Naive thymus-derived CD4-positive, alpha-beta T cell (primary cell): ENCODE measurements around the gene CDK6. TPM values are rescaled to one million over a fixed set of nuclear protein-coding genes. Genes with fewer than 3 reads are reported as not detected.

Experiments used
- ATAC-seq: fragments of 150-1000 bp; cut with Tn5 transposase; 2 replicates; pipeline ENCODE4 v1.10.0; 2021; ENCODE audit warnings: mild to moderate bottlenecking, moderate library complexity
- CTCF ChIA-PET: fragments of 350-600 bp; sonication (Branson Sonifier 250); formaldehyde crosslinking; loops from one replicate; lab custom pipeline; 2021; ENCODE audit warnings: antibody characterized with exemption; lab: Charles Lee
- POLR2A ChIA-PET: fragments of 350-600 bp; sonication (Branson Sonifier 250); formaldehyde crosslinking; loops from one replicate; lab custom pipeline; 2021; ENCODE audit warnings: antibody characterized with exemption, inconsistent platforms; lab: Charles Lee
- DNase-seq, 9 donors: peaks; one replicate each; pipeline versions ENCODE4 v3.0.0 to v3.0.0-alpha.2; 2020 to 2022; ENCODE audit warnings: mixed read lengths in 1 of 9
- H3K27ac ChIP-seq: one replicate; pipeline ENCODE4 v1.7.0; 2013; ENCODE audit warnings: mild to moderate bottlenecking, low read depth, low read length, moderate library complexity
- H3K27me3 ChIP-seq, 2 donors: one replicate each; pipeline ENCODE4 v1.7.0; 2013; ENCODE audit warnings: low read length in 2 of 2, mild to moderate bottlenecking in 2 of 2, moderate library complexity in 2 of 2; ENCODE audit not compliant: control insufficient read depth in 2 of 2, insufficient read depth in 2 of 2
- H3K36me3 ChIP-seq, 3 experiments: 1 replicate in 2 of 3; 2 replicates in 1 of 3; pipeline ENCODE4 v1.7.0; 2013; ENCODE audit warnings: low read length in 3 of 3, mild to moderate bottlenecking in 3 of 3, moderate library complexity in 1 of 3; ENCODE audit not compliant: insufficient read depth in 3 of 3, control insufficient read depth in 2 of 3
- H3K4me1 ChIP-seq, 2 donors: one replicate each; pipeline ENCODE4 v1.7.0; 2013; ENCODE audit warnings: low read length in 2 of 2, mild to moderate bottlenecking in 2 of 2, moderate library complexity in 1 of 2; ENCODE audit not compliant: control insufficient read depth in 2 of 2, insufficient read depth in 2 of 2
- H3K4me3 ChIP-seq: 2 replicates; pipeline ENCODE4 v1.7.0; 2013; ENCODE audit warnings: mild to moderate bottlenecking, low read length
- H3K9me3 ChIP-seq, 3 experiments: 1 replicate in 2 of 3; 2 replicates in 1 of 3; pipeline ENCODE4 v1.7.0; 2013; ENCODE audit warnings: low read length in 3 of 3; ENCODE audit not compliant: control insufficient read depth in 2 of 3
- H3K27ac Mint-ChIP-seq, 9 donors: one replicate each; pipeline ENCODE4 v1.8.0; 2020 to 2022; ENCODE audit warnings: mixed read lengths in 9 of 9, mild to moderate bottlenecking in 8 of 9, moderate library complexity in 5 of 9, inconsistent platforms in 2 of 9
- H3K27me3 Mint-ChIP-seq, 5 donors: one replicate each; pipeline ENCODE4 v1.8.0; 2021 to 2022; ENCODE audit warnings: mixed read lengths in 5 of 5, mild to moderate bottlenecking in 1 of 5
- H3K36me3 Mint-ChIP-seq, 5 donors: one replicate each; pipeline ENCODE4 v1.8.0; 2020 to 2022; ENCODE audit warnings: mixed read lengths in 5 of 5, mild to moderate bottlenecking in 3 of 5, inconsistent platforms in 1 of 5
- H3K4me1 Mint-ChIP-seq, 7 donors: one replicate each; pipeline ENCODE4 v1.8.0; 2020 to 2022; ENCODE audit warnings: mixed read lengths in 7 of 7, mild to moderate bottlenecking in 3 of 7, inconsistent platforms in 1 of 7
- H3K4me3 Mint-ChIP-seq, 10 donors: one replicate each; pipeline ENCODE4 v1.8.0; 2020 to 2022; ENCODE audit warnings: mild to moderate bottlenecking in 10 of 10, mixed read lengths in 10 of 10, moderate library complexity in 6 of 10, inconsistent platforms in 2 of 10
- H3K9me3 Mint-ChIP-seq, 11 donors: one replicate each; pipeline ENCODE4 v1.8.0; 2020 to 2022; ENCODE audit warnings: mixed read lengths in 11 of 11, mild to moderate bottlenecking in 4 of 11, inconsistent platforms in 1 of 11, moderate library complexity in 1 of 11
- intact Hi-C, 2 donors: fragments of 100-400 bp; cut with micrococcal nuclease; formaldehyde crosslinking; loops; one replicate each; pipeline ENCODE4 v1.15.1; 2023
- polyA plus RNA-seq, 2 donors: library from polyadenylated mRNA; unstranded; fragments of 300-500 nt; fragmentation: Illumina TruSeq; gene quantifications; one replicate each; pipeline ENCODE4 v1.2.3, GENCODE V29; 2021
- total RNA-seq, 6 experiments: library from RNA in 5 of 6; stranded (reverse) in 5 of 6; gene quantifications; 1 replicate in 5 of 6; 2 replicates in 1 of 6; pipeline ENCODE4 v1.2.3 and lab custom pipeline; 2021 to 2026

The CDK6 gene
- total and polyA plus RNA-seq, 7 experiments from 2014 or later: 15.8 to 156 (median 36.8) TPM

- no peak for DNase-seq
- Mint-ChIP-seq H3K9me3 (no peaks in the 10 kb centered on the region), H3K36me3 (peaks cover 0 to 1% (median 0%) of the 10 kb centered on the region in 5 donors), H3K4me1 (peaks cover 4 to 7% (median 5%) of the 10 kb centered on the region in 7 donors), H3K4me3 (peak overlapping the region in 3 of 10 donors; percentile 16 to 44 (median 40)), H3K27me3 (peaks cover 0 to 11% (median 6%) of the 10 kb centered on the region in 5 donors), H3K27ac (no peak overlapping the region)
- no peak for ATAC-seq
- POLR2A ChIA-PET: interaction anchor here (1.1 kb wide), 1 partner anchor 151 kb away, joined by 3 read pairs; no protein-coding TSS in a partner anchor
- CTCF ChIA-PET: interaction anchor here (1.1 kb wide), 1 partner anchor 16 kb away, joined by 4 read pairs; no protein-coding TSS in a partner anchor
- Histone ChIP-seq H3K27ac (no peak overlapping the region), H3K4me1 (no peaks in the 10 kb centered on the region), H3K36me3 (no peaks in the 10 kb centered on the region), H3K9me3 (no peaks in the 10 kb centered on the region), H3K4me3 (no peak overlapping the region), H3K27me3 (no peaks in the 10 kb centered on the region)
- intact Hi-C loops: no loop called here
Measured at GRCh38 chr7:92849322-92849721, 12.9 kb upstream of the CDK6 start.

- H3K4me3 Mint-ChIP-seq: peak overlapping the region in 5 of 10 donors; percentile 0 to 44 (median 30)
- H3K27me3 Mint-ChIP-seq: peaks cover 2 to 12% (median 5%) of the 10 kb centered on the region in 5 donors
- no peak overlapping the region for H3K27ac Mint-ChIP-seq
- Histone ChIP-seq H3K27me3 (no peaks in the 10 kb centered on the region), H3K4me1 (no peaks in the 10 kb centered on the region), H3K4me3 (no peak overlapping the region), H3K36me3 (no peaks in the 10 kb centered on the region), H3K9me3 (no peaks in the 10 kb centered on the region), H3K27ac (no peak overlapping the region)
- peaks cover 0 to 1% (median 0%) of the 10 kb centered on the region in 5 donors for H3K36me3 Mint-ChIP-seq
- intact Hi-C loops: no loop called here
- POLR2A ChIA-PET: no interaction called here
- ATAC-seq (no peak), DNase-seq (no peak)
- no peaks in the 10 kb centered on the region for H3K9me3 Mint-ChIP-seq
- CTCF ChIA-PET: interaction anchor here (1.1 kb wide), 1 partner anchor 16 kb away, joined by 4 read pairs; no protein-coding TSS in a partner anchor
- H3K4me1 Mint-ChIP-seq: peaks cover 4 to 7% (median 5%) of the 10 kb centered on the region in 7 donors
Measured at GRCh38 chr7:92848851-92849250, 12.5 kb upstream of the CDK6 start.

- ChIA-PET CTCF (interaction anchor here (1.1 kb wide), 1 partner anchor 15 kb away, joined by 4 read pairs; no protein-coding TSS in a partner anchor), POLR2A (no interaction called here)
- Histone ChIP-seq H3K27ac (no peak overlapping the region), H3K4me3 (no peak overlapping the region), H3K36me3 (no peaks in the 10 kb centered on the region), H3K27me3 (no peaks in the 10 kb centered on the region), H3K9me3 (no peaks in the 10 kb centered on the region), H3K4me1 (no peaks in the 10 kb centered on the region)
- H3K4me1 Mint-ChIP-seq: peaks cover 4 to 7% (median 5%) of the 10 kb centered on the region in 7 donors
- peaks cover 0 to 2% (median 0%) of the 10 kb centered on the region in 11 donors for H3K9me3 Mint-ChIP-seq
- intact Hi-C loops: no loop called here
- no peak overlapping the region for H3K4me3 Mint-ChIP-seq
- ATAC-seq (no peak), DNase-seq (no peak)
- no peak overlapping the region for H3K27ac Mint-ChIP-seq
- H3K27me3 Mint-ChIP-seq: peaks cover 3 to 16% (median 5%) of the 10 kb centered on the region in 5 donors
- peaks cover 0 to 1% (median 0%) of the 10 kb centered on the region in 5 donors for H3K36me3 Mint-ChIP-seq
Measured at GRCh38 chr7:92848441-92848840, 12.1 kb upstream of the CDK6 start.

GRCh38 chr7:92847305-92847704, 10.9 kb upstream of the CDK6 start:
- H3K4me3 Mint-ChIP-seq: no peak overlapping the region
- ChIA-PET POLR2A (no interaction called here), CTCF (no interaction called here)
- DNase-seq (no peak), ATAC-seq (no peak)
- peaks cover 5 to 16% (median 6%) of the 10 kb centered on the region in 5 donors for H3K27me3 Mint-ChIP-seq
- Histone ChIP-seq H3K36me3 (no peaks in the 10 kb centered on the region), H3K27ac (no peak overlapping the region), H3K9me3 (no peaks in the 10 kb centered on the region), H3K27me3 (no peaks in the 10 kb centered on the region), H3K4me1 (no peaks in the 10 kb centered on the region), H3K4me3 (no peak overlapping the region)
- peaks cover 4 to 7% (median 5%) of the 10 kb centered on the region in 7 donors for H3K4me1 Mint-ChIP-seq
- intact Hi-C loops: no loop called here
- no peak overlapping the region for H3K27ac Mint-ChIP-seq
- H3K9me3 Mint-ChIP-seq: peaks cover 0 to 2% (median 0%) of the 10 kb centered on the region in 11 donors
- peaks cover 0 to 1% (median 0%) of the 10 kb centered on the region in 5 donors for H3K36me3 Mint-ChIP-seq

- H3K27me3 Mint-ChIP-seq: peaks cover 5 to 25% (median 6%) of the 10 kb centered on the region in 5 donors
- POLR2A ChIA-PET: no interaction called here
- Histone ChIP-seq H3K27ac (no peak overlapping the region), H3K4me3 (no peak overlapping the region), H3K36me3 (no peaks in the 10 kb centered on the region), H3K9me3 (no peaks in the 10 kb centered on the region), H3K27me3 (no peaks in the 10 kb centered on the region), H3K4me1 (no peaks in the 10 kb centered on the region)
- H3K27ac Mint-ChIP-seq: no peak overlapping the region
- ATAC-seq (no peak), DNase-seq (no peak)
- CTCF ChIA-PET: no interaction called here
- H3K9me3 Mint-ChIP-seq: peaks cover 0 to 2% (median 0%) of the 10 kb centered on the region in 11 donors
- intact Hi-C loops: no loop called here
- H3K36me3 Mint-ChIP-seq: peaks cover 0 to 1% (median 0%) of the 10 kb centered on the region in 5 donors
- peaks cover 4 to 7% (median 5%) of the 10 kb centered on the region in 7 donors for H3K4me1 Mint-ChIP-seq
- H3K4me3 Mint-ChIP-seq: no peak overlapping the region
Measured at GRCh38 chr7:92845736-92846135, 9.4 kb upstream of the CDK6 start.

DNA sequence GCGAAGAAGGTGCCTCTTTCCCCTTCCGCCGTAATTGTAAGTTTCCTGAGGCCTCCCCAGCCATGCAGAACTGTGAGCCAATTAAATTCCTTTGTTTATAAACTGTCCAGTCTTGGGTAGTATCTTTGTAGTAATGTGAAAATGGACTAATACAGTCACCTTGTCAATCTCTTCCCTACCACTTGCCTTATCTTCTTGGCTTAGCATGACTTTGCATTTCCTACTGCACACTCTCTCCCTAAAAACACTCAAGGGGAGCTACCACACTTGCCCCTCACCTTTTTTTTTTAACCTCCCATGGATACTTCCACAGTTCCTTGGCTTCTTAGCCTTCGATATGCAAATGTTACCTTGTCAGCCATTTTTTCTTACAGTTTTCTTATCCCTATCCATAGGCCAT, 7.4 kb upstream of the CDK6 start:
- Mint-ChIP-seq H3K27ac (no peak overlapping the region), H3K9me3 (peaks cover 0 to 2% (median 0%) of the 10 kb centered on the region in 11 donors), H3K27me3 (peaks cover 0 to 40% (median 3%) of the 10 kb centered on the region in 5 donors), H3K4me3 (no peak overlapping the region), H3K36me3 (peaks cover 0 to 2% (median 0%) of the 10 kb centered on the region in 5 donors), H3K4me1 (peaks cover 0 to 3% (median under 1%) of the 10 kb centered on the region in 7 donors)
- ChIA-PET CTCF (no interaction called here), POLR2A (no interaction called here)
- H3K27me3 ChIP-seq: no peaks in the 10 kb centered on the region
- H3K4me1 ChIP-seq: no peaks in the 10 kb centered on the region
- ATAC-seq (no peak), DNase-seq (no peak)
- intact Hi-C loops: no loop called here
- H3K9me3 ChIP-seq: no peaks in the 10 kb centered on the region
- no peak overlapping the region for H3K4me3 ChIP-seq
- no peaks in the 10 kb centered on the region for H3K36me3 ChIP-seq
- H3K27ac ChIP-seq: no peak overlapping the region
